Psoas muscle (tissue), 8 donors: ENCODE measurements around the gene IFT172. TPM values are rescaled to one million over a fixed set of nuclear protein-coding genes. Genes with fewer than 3 reads are reported as not detected.

Experiments used
- ATAC-seq, 4 donors: fragments of 200-7000 bp; cut with Tn5 transposase; one replicate each; pipeline ENCODE4 v1.9.1; 2020; ENCODE audit warnings: moderate library complexity in 3 of 4, mild to moderate bottlenecking in 2 of 4
- DNase-seq, 2 donors: peaks; one replicate each; pipeline ENCODE4 v3.0.0-alpha.2; 2020
- H3K27ac ChIP-seq: fragments of 200-600 bp; one replicate; pipeline ENCODE4 v1.8.0; 2022
- H3K27me3 ChIP-seq, 3 donors: fragments of 200-600 bp in 1 of 3; one replicate each; pipeline versions ENCODE4 v1.6.1 to v1.8.0; 2013 to 2022; ENCODE audit warnings: low read length in 2 of 3, mild to moderate bottlenecking in 2 of 3, moderate library complexity in 1 of 3; ENCODE audit not compliant: insufficient read depth in 3 of 3
- H3K36me3 ChIP-seq, 2 donors: fragments of 200-600 bp in 1 of 2; one replicate each; pipeline versions ENCODE4 v1.6.1 to v1.8.0; 2013 to 2022; ENCODE audit warnings: low read depth in 1 of 2, mild to moderate bottlenecking in 1 of 2, moderate library complexity in 1 of 2; ENCODE audit not compliant: insufficient read depth in 1 of 2
- H3K4me1 ChIP-seq: fragments of 200-600 bp; one replicate; pipeline ENCODE4 v1.8.0; 2022
- H3K4me3 ChIP-seq: fragments of 200-600 bp; one replicate; pipeline ENCODE4 v1.8.0; 2022; ENCODE audit warnings: mild to moderate bottlenecking
- H3K9me3 ChIP-seq: fragments of 200-600 bp; one replicate; pipeline ENCODE4 v1.8.0; 2022
- WGBS, 3 donors: extraction: QIAGEN DNeasy Blood & Tissue Kit; methylation state at CpG; one replicate each; pipeline versions ENCODE4 v1.1.6 to v1.1.7; 2013; 5-methylcytosine and 5-hydroxymethylcytosine counted together
- intact Hi-C, 2 donors: fragments of 100-400 bp; cut with DNase I; formaldehyde crosslinking; loops; one replicate each; pipeline versions ENCODE4 v1.11.0 to v1.14.2; 2022
- polyA plus RNA-seq, 3 donors: library from polyadenylated mRNA; stranded (reverse); fragments of 200-250 nt; gene quantifications; one replicate each; pipeline ENCODE4 v1.2.3, GENCODE V29; 2013
- total RNA-seq, 4 donors: library from RNA; stranded (reverse); fragmentation: NEBNext Ultra II Directional in 2 of 4; extraction: Animal tissue kit (Norgen Biotek cat#: 25700) in 2 of 4; gene quantifications; one replicate each; pipeline versions ENCODE4 v1.2.1 to v1.2.4, GENCODE V29; 2021 to 2023
- TF ChIP-seq, protein P1 (sequence below): fragments of 200-600 bp; IDR thresholded peaks from one replicate; pipeline ENCODE4 v1.8.0; 2022; ENCODE audit warnings: antibody characterized with exemption
- donor health status: healthy with polysubstance abuse.
- donor health status: DM: no; HTN: no; CAD: no; lungs with moderate emphysema.
- donor health status: Bipolar disorder and iron deficiency.
- donor health status: healthy.
- donor health status: DM: yes; HTN: yes; CAD: no.
- donor health status: DM: no; HTN: no; CAD: no.
- donor health status: DM: no; HTN: no; CAD: no.
- donor health status: DM: yes; HTN: yes; CAD: no.

The IFT172 gene
- total and polyA plus RNA-seq, 7 donors = 4.4 to 10.1 (median 7.1) TPM

DNA sequence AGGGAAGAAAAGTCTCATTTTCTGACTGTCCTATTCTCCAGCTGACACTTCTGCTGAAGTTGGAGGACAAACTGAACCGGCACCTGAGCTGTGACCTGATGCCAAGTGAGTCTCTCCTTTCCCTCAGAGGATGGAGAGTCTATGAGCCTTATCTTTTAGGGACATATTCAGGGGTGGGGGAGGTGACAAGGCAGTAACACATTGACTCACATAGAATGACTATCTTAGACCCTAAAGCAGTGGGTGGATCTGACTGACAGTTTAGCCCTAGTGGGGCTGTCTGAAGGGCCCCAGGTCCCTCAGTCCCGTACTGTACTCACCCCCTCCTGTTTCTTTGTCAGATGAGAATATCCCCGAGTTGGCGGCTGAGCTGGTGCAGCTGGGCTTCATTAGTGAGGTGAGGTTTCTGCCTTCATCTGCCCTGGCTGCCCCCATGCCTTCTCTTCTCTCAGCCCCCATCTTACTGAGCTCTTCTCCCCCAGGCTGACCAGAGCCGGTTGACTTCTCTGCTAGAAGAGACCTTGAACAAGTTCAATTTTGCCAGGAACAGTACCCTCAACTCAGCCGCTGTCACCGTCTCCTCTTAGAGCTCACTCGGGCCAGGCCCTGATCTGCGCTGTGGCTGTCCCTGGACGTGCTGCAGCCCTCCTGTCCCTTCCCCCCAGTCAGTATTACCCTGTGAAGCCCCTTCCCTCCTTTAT is 48.2 kb downstream of the IFT172 start:
- intact Hi-C loops = no loop called here
- Histone ChIP-seq H3K9me3 (no peaks in the 10 kb centered on the region), H3K27ac (no peak overlapping the region), H3K36me3 (peaks cover 15 to 83% of the 10 kb centered on the region in 2 donors), H3K4me3 (no peak overlapping the region), H3K4me1 (peaks cover 15% of the 10 kb centered on the region), H3K27me3 (no peaks in the 10 kb centered on the region)
- DNase-seq (no peak), ATAC-seq (no peak)
- TF ChIP-seq, protein P1, sequence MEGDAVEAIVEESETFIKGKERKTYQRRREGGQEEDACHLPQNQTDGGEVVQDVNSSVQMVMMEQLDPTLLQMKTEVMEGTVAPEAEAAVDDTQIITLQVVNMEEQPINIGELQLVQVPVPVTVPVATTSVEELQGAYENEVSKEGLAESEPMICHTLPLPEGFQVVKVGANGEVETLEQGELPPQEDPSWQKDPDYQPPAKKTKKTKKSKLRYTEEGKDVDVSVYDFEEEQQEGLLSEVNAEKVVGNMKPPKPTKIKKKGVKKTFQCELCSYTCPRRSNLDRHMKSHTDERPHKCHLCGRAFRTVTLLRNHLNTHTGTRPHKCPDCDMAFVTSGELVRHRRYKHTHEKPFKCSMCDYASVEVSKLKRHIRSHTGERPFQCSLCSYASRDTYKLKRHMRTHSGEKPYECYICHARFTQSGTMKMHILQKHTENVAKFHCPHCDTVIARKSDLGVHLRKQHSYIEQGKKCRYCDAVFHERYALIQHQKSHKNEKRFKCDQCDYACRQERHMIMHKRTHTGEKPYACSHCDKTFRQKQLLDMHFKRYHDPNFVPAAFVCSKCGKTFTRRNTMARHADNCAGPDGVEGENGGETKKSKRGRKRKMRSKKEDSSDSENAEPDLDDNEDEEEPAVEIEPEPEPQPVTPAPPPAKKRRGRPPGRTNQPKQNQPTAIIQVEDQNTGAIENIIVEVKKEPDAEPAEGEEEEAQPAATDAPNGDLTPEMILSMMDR = no peak
- 78 to 86% (median 80%) methylated on average over 10 of the region's 10 CpGs for WGBS, 3 donors

DNA sequence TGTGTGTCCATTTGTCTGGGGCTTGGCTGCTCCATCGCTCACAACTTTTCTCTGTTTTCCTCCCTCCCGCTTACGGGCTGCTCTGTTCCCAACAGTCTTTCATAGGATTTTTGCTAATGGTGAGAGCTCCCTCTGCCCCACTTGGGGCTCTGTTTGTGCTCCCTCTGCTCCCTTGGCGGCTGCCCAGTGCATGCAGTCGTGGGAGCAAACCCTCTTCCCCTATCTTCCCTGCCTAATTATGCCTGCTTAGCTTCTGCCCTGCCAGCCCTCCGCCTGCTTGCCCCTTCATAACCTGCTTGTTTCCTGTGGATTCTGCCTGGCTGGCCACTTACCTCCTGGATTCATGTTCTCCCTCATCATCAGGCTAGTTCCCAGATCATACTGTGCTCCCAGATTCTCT is 53.9 kb downstream of the IFT172 start:
- TF ChIP-seq, protein P1 = no peak
- intact Hi-C loops = no loop called here
- Histone ChIP-seq H3K36me3 (peaks cover 32 to 80% of the 10 kb centered on the region in 2 donors), H3K9me3 (no peaks in the 10 kb centered on the region), H3K27me3 (no peaks in the 10 kb centered on the region), H3K4me1 (peaks cover 22% of the 10 kb centered on the region), H3K27ac (no peak overlapping the region), H3K4me3 (no peak overlapping the region)
- 87 to 89% (median 88%) methylated on average over 6 of the region's 6 CpGs for WGBS, 3 donors
- DNase-seq = no peak
- ATAC-seq = no peak

DNA sequence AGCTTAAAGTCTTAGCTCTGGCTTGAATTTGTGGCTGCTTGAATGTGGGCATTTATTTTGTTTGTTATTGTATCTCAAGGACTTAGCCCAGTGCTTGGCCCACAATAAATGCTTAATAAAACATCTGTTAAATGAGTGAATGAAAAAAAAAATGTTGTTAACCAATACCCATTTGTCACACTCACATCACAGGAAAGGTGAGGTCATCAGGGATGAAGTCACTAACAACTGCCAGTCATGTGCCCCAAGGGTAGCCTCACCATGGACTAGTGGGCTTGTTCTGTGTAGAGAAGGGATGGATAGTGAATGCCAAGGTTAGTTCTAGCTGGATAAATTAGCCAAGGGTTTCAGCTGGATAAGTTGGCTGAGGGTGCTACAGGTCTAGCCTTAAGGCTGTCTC is 58.1 kb downstream of the IFT172 start:
- peaks cover 19 to 38% of the 10 kb centered on the region in 2 donors for H3K36me3 ChIP-seq
- H3K9me3 ChIP-seq = no peaks in the 10 kb centered on the region
- TF ChIP-seq, protein P1 = no peak
- H3K4me3 ChIP-seq = no peak overlapping the region
- H3K27ac ChIP-seq = peak overlapping the region; percentile 98
- peaks cover 41% of the 10 kb centered on the region for H3K4me1 ChIP-seq
- intact Hi-C loops = no loop called here
- DNase-seq (no peak), ATAC-seq (no peak)
- H3K27me3 ChIP-seq = no peaks in the 10 kb centered on the region

DNA sequence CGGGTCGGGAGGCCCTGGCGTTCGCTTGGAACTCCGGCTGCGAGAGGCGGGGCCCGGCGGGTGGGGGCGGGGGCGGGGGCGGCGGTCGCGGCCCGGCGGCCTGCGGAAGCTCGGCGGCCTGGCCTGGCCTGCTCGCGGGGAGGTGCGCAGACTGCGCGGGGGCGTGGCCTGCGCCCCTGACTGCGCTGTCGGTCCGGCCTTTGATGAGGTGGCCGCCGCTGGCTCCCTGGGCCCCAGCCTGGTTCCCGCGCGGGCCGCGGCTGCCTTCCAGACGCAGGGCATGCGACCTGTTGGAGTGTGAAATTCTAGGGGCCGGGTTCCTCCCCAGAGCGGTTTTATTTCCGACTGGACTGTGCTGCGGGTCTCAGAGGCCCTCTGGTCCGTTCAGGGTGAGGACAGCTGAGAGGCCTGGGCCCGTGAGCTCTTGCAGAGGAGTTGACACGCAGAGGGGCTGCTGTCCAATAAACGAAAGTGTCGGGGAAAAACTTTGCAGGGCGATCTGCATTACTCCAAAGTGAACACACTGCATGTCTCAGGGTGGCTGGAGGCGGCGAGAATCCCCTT is 60.5 kb downstream of the IFT172 start:
- TF ChIP-seq, protein P1 = no peak
- 0% methylated on average over 24 to 51 of the region's 51 CpGs for WGBS, 3 donors
- Histone ChIP-seq H3K36me3 (peaks cover 6 to 15% of the 10 kb centered on the region in 2 donors), H3K27ac (peak overlapping the region; percentile 98), H3K27me3 (no peaks in the 10 kb centered on the region), H3K4me1 (peaks cover 41% of the 10 kb centered on the region), H3K9me3 (no peaks in the 10 kb centered on the region), H3K4me3 (peak overlapping the region; percentile 87)
- peak; percentile 87 to 92 (median 90) for ATAC-seq
- intact Hi-C loops = loop anchor here (2.0 kb wide), 2 partner anchors 20 to 72 kb away; partner anchors contain the start of genes PPM1G (in 2 of the 2) and GTF3C2 (in 1 of the 2)
- DNase-seq = peak; percentile 90 to 93
